HG02870 (cell line): ENCODE data around the gene MARS1.
"Not testable (repeated sequence)": the region's sequence is repeated elsewhere in the genome, so short reads cannot be mapped to it uniquely, and the experiment has no call there.

ENCODE experiments used
- ATAC-seq: cut with Tn5 transposase; IDR thresholded peaks from one replicate; pipeline ENCODE4 v1.9.1; 2021; ENCODE audit warnings: mild to moderate bottlenecking, moderate library complexity; ENCODE audit not compliant: unreplicated experiment

Gene MARS1

GRCh38 chr12:57487597-57488401, at the start of gene MARS1:
TSS of gene MARS1 (plus strand) at chr12:57488068. CDS start at chr12:57488091, 23 bp downstream.
- ATAC-seq: peak; percentile 94

DNA sequence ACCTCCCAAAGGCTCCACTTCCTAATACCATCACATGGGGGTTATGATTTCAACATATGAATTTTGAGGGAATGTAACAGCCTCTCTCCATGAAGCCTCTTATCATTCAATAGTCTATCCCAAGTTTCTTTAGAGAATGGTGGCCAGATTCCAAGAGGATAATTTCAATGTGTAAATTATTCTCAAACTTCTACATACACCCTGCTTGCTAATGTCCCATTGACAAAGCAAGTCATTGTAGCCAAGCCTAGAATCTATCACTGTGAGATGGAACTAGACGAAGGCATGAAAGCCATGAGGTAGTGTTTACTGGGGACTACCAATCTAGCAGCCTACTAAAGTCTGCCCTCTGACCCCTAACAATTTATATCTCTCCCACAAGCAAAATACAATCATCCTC, 49.5 kb upstream of the MARS1 start:
- ATAC-seq: no peak

DNA sequence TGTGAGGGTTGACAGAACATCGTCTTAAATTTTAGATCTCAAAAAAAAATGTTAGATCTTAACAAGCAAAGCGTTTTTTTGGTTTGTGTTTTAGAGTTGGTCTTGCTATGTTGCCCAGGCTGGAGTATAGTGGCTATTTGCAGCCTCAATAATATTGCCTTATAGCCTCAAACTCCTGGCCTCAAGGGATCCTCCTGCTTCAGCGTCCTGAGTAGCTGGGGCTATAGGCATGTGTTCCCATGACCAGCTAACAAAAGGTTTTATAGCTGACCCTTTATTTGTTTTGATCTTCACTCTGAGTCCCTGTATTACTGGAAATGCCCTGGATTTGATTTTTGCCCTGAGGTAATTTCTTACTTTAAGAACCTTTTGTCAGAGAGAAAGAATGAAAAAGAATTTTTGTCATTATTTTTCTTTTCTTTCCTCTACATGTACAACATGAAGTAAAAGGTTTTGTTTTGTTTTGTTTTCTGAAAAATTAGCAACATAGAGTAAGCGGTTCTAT, 48.1 kb upstream of the MARS1 start:
- no peak for ATAC-seq

DNA sequence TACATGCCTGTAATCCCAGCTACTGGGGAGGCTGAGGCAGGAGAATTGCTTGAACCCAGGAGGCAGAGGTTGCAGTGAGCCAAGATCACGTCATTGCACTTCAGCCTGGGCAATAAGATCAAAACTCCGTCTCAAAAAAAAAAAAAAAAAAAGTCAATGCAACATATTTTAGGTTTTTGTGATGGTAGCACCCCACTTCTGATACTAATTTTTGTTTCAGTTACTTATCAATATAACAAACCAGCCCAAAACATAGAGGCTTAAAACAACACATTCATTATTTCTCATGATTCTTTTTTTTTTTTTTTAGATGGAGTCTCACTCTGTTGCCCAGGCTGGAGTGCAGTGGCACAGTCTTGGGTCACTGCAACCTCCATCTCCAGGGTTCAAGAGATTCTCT, 46.5 kb upstream of the MARS1 start:
- not testable (repeated sequence) for ATAC-seq

GRCh38 chr12:57441846-57442427, 45.9 kb upstream of the MARS1 start:
- ATAC-seq: no peak

GRCh38 chr12:57444337-57444736, 43.5 kb upstream of the MARS1 start:
- not testable (repeated sequence) for ATAC-seq

- ATAC-seq: no peak
Observed at GRCh38 chr12:57444744-57445143, 43.1 kb upstream of the MARS1 start.

DNA sequence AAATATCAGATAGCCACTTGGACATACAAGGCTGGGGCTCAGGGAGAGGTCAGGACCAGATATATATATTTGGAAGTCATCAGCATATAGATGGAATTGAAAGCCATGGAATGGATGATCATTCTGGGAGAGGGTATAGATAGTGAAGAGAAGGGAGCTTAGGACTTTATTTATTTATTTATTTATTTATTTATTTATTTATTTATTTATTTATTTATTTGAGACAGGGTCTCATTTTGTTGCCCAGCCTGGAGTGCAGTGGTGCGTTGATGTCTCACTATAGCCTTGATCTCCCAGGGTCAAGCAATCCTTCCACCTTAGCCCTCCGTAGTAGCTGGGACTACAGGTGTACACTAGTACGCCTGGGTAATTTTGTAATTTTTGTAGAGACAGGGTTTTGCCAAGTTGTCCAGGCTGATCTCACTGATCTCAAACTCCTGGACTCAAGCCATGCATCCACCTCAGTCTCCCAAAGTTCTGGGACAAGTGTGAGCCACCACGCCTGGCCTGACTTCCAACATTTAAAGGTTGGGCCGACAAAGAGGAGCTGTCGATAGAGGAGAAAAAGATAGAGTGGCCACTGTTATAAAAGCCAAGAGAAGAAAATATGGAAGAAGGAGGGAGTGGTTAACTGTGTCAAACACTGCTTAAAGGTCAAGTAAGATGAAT, 41.4 kb upstream of the MARS1 start:
- ATAC-seq: no peak

- ATAC-seq: no peak
Observed at GRCh38 chr12:57448669-57449068, 39.2 kb upstream of the MARS1 start.

DNA sequence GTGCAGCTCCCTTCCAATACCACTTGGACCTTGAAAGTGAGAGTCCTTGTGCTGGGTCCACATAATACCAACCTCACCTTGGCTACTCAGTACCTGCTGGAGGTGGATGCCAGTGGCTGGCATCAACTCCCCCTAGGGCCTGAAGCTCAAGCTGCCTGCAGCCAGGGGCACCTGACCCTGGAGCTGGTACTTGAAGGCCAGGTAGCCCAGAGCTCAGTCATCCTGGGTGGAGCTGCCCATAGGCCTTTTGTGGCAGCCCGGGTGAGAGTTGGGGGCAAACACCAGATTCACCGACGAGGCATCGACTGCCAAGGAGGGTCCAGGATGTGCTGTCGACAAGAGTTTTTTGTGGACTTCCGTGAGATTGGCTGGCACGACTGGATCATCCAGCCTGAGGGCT, 38.5 kb upstream of the MARS1 start:
- ATAC-seq: no peak

DNA sequence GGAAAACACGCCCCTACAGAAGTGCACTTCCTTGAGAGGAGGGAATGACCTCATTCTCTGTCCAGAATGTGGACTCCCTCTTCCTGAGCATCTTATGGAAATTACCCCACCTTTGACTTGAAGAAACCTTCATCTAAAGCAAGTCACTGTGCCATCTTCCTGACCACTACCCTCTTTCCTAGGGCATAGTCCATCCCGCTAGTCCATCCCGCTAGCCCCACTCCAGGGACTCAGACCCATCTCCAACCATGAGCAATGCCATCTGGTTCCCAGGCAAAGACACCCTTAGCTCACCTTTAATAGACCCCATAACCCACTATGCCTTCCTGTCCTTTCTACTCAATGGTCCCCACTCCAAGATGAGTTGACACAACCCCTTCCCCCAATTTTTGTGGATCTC, 37.8 kb upstream of the MARS1 start:
- ATAC-seq: no peak

- ATAC-seq: no peak
Observed at GRCh38 chr12:57451233-57451778, 36.6 kb upstream of the MARS1 start.

DNA sequence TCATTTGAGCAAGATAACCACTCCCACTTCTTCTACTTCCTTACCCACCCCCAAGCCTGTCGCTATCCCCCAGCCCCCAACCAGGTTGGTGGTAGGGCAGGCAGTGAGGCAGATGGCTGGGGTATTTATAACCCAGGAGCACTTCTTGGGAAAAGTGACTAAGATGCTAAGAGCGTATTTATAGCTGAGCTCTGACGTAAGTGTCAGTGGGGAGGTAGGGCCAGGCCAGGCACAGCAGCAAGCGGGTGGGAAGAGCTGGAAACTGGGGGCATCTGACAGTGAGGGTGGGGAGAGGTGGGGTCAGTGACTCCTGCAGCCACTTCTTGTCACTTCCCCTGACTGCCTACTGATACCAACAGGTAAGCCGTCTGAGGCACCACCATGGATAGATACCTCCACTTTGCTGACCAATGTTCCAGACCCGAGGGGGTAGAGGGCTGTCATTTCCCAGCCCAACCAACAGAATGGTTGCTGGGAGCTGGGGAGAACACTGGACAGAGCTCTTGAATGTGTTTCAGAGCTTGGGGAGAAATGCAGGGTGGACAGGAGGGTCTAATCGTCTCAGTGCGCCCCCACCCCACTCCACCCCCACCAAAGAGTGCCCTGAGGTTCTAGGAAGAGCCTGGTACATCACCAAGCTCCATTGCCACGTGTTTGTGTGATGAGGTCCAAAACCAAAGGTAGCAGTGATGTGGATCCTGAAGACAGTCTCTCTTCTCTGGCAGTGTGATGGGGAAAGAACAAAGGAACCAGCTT, 35.5 kb upstream of the MARS1 start:
- no peak for ATAC-seq

- no peak for ATAC-seq
Observed at GRCh38 chr12:57452937-57453509, 34.8 kb upstream of the MARS1 start.

DNA sequence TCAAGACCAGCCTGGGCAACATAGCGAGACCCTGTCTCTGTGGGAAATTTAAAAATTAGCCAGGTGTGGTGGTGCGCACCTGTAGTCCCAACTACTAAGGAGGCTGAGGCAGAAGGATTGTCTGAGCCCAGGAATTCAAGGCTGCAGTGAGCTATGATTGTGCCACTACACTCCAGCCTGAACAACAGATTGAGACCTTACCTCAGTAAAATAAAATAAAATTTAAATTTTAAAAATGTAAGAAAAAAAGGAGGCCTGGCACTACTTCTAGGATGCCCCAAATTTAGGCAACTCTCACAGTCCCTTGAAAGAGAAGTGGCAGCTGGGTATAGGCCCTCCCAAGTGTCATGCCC, 33.7 kb upstream of the MARS1 start:
- ATAC-seq: no peak

GRCh38 chr12:57454566-57455373, 33.1 kb upstream of the MARS1 start, which contains the start of gene INHBE:
TSS of gene INHBE (plus strand) at chr12:57455307. CDS start at chr12:57455537, 230 bp downstream.
- ATAC-seq: no peak

DNA sequence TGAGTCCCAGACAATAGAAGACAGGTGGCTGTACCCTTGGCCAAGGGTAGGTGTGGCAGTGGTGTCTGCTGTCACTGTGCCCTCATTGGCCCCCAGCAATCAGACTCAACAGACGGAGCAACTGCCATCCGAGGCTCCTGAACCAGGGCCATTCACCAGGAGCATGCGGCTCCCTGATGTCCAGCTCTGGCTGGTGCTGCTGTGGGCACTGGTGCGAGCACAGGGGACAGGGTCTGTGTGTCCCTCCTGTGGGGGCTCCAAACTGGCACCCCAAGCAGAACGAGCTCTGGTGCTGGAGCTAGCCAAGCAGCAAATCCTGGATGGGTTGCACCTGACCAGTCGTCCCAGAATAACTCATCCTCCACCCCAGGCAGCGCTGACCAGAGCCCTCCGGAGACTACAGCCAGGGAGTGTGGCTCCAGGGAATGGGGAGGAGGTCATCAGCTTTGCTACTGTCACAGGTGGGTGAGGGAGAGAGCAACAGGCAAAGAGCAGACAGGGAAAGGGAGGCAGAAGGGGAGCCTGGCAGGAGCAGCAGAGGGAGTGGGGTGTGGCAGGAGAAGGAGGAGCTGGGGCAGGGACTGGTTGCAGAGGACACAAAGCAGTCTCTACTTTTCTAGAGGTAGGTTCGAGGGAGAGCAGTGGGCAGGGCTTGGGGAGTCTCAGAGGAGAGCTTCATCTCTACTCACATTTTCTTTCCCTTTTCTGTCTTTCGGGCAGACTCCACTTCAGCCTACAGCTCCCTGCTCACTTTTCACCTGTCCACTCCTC, 32.3 kb upstream of the MARS1 start:
- no peak for ATAC-seq

GRCh38 chr12:57456145-57456700, 31.6 kb upstream of the MARS1 start:
- ATAC-seq: no peak
